Osteoblast (primary cell): ENCODE measurements around the gene CADPS. TPM values are rescaled to one million over a fixed set of nuclear protein-coding genes. Genes with fewer than 3 reads are reported as not detected.

Experiments
- DNase-seq: peaks from one replicate; pipeline ENCODE4 v3.0.0; 2011; ENCODE audit warnings: low spot score, mixed read lengths; ENCODE audit not compliant: insufficient read length; ENCODE audit errors: missing footprints
- H2AFZ ChIP-seq: 2 replicates; pipeline ENCODE4 v1.6.0; 2011; ENCODE audit warnings: mild to moderate bottlenecking, low read length
- H3K27ac ChIP-seq: 2 replicates; pipeline ENCODE4 v1.5.1; 2011; ENCODE audit warnings: mild to moderate bottlenecking, low read depth, low read length, moderate library complexity
- H3K27me3 ChIP-seq: 2 replicates; pipeline ENCODE4 v1.6.0; 2012; ENCODE audit warnings: mild to moderate bottlenecking, control low read depth, inconsistent platforms, low read length, moderate library complexity; ENCODE audit not compliant: insufficient read depth
- H3K36me3 ChIP-seq: 2 replicates; pipeline ENCODE4 v1.5.1; 2011; ENCODE audit warnings: mild to moderate bottlenecking, low read length, control low read depth, moderate library complexity; ENCODE audit not compliant: insufficient read depth
- H3K4me1 ChIP-seq: 2 replicates; pipeline ENCODE4 v1.5.1; 2011; ENCODE audit warnings: mild to moderate bottlenecking, low read length, control low read depth, moderate library complexity; ENCODE audit not compliant: insufficient read depth
- H3K4me2 ChIP-seq: 2 replicates; pipeline ENCODE4 v1.6.0; 2011; ENCODE audit warnings: mild to moderate bottlenecking, low read length; ENCODE audit not compliant: insufficient read depth
- H3K4me3 ChIP-seq: fragments of 200-600 bp; sonication (generic); 3 replicates; pipeline ENCODE4 v1.5.1; 2012; ENCODE audit warnings: mild to moderate bottlenecking, low read length, inconsistent platforms; ENCODE audit not compliant: insufficient read depth
- H3K79me2 ChIP-seq: 2 replicates; pipeline ENCODE4 v1.6.0; 2012; ENCODE audit warnings: mild to moderate bottlenecking, low read length, control low read depth, inconsistent platforms; ENCODE audit not compliant: insufficient read depth
- H3K9me3 ChIP-seq: 2 replicates; pipeline ENCODE4 v1.5.1; 2011; ENCODE audit warnings: low read depth, low read length, control low read depth
- H4K20me1 ChIP-seq: 2 replicates; pipeline ENCODE4 v1.6.0; 2012; ENCODE audit warnings: mild to moderate bottlenecking, low read length, control low read depth; ENCODE audit not compliant: insufficient read depth
- CTCF ChIP-seq: IDR thresholded peaks from 2 replicates; pipeline ENCODE4 v1.5.1; 2011; ENCODE audit warnings: mild to moderate bottlenecking, low read depth, low read length, moderate library complexity; ENCODE audit errors: extremely low read depth
- total RNA-seq: library from RNA; depleted of rRNA; stranded (reverse); fragments of >200 nt; gene quantifications from 2 replicates; pipeline ENCODE4 v1.2.3, GENCODE V29; 2012

Gene CADPS
- total RNA-seq, 1 donor, result not detected

- DNase-seq, result no peak
- Histone ChIP-seq H3K36me3 (no peaks in the 10 kb centered on the region), H2AFZ (no peak overlapping the region), H3K4me1 (no peaks in the 10 kb centered on the region), H4K20me1 (no peaks in the 10 kb centered on the region), H3K27ac (no peak overlapping the region), H3K4me2 (no peak overlapping the region), H3K27me3 (no peaks in the 10 kb centered on the region), H3K79me2 (no peaks in the 10 kb centered on the region), H3K9me3 (no peaks in the 10 kb centered on the region), H3K4me3 (no peak overlapping the region)
- no peak for TF ChIP-seq CTCF
Observed at GRCh38 chr3:62712746-62713145, 162.5 kb downstream of the CADPS start.

GRCh38 chr3:62710751-62711150 is 164.5 kb downstream of the CADPS start:
- Histone ChIP-seq H3K36me3 (no peaks in the 10 kb centered on the region), H3K27ac (no peak overlapping the region), H3K4me3 (no peak overlapping the region), H3K27me3 (no peaks in the 10 kb centered on the region), H2AFZ (no peak overlapping the region), H4K20me1 (no peaks in the 10 kb centered on the region), H3K9me3 (no peaks in the 10 kb centered on the region), H3K4me2 (no peak overlapping the region), H3K79me2 (no peaks in the 10 kb centered on the region), H3K4me1 (no peaks in the 10 kb centered on the region)
- TF ChIP-seq CTCF, result no peak
- DNase-seq, result no peak

GRCh38 chr3:62708638-62709373 is 166.4 kb downstream of the CADPS start:
- Histone ChIP-seq H2AFZ (no peak overlapping the region), H3K27me3 (no peaks in the 10 kb centered on the region), H3K4me1 (no peaks in the 10 kb centered on the region), H3K9me3 (no peaks in the 10 kb centered on the region), H4K20me1 (no peaks in the 10 kb centered on the region), H3K27ac (no peak overlapping the region), H3K79me2 (no peaks in the 10 kb centered on the region), H3K4me3 (no peak overlapping the region), H3K4me2 (no peak overlapping the region), H3K36me3 (no peaks in the 10 kb centered on the region)
- DNase-seq, result no peak
- TF ChIP-seq CTCF, result no peak

- Histone ChIP-seq H3K27ac (no peak overlapping the region), H3K4me3 (no peak overlapping the region), H4K20me1 (no peaks in the 10 kb centered on the region), H3K9me3 (no peaks in the 10 kb centered on the region), H3K27me3 (no peaks in the 10 kb centered on the region), H3K79me2 (no peaks in the 10 kb centered on the region), H3K4me2 (no peak overlapping the region), H2AFZ (no peak overlapping the region), H3K4me1 (no peaks in the 10 kb centered on the region), H3K36me3 (no peaks in the 10 kb centered on the region)
- no peak for TF ChIP-seq CTCF
- DNase-seq, result no peak
Observed at GRCh38 chr3:62705721-62706120, 169.5 kb downstream of the CADPS start.
